SK-N-SH (cell line): ENCODE data around the gene TSHR. TPM values are rescaled to one million over a fixed set of nuclear protein-coding genes. Genes with fewer than 3 reads are reported as not detected.
"Not testable (repeated sequence)": the region's sequence is repeated elsewhere in the genome, so short reads cannot be mapped to it uniquely, and the experiment has no call there.

Source experiments
- CTCF ChIA-PET: fragments of 300-600, 350-600 bp; formaldehyde crosslinking; extraction: SDS; loops from one replicate; lab custom pipeline; 2021; lab: Yijun Ruan, JAX
- POLR2A ChIA-PET: fragments of 350-600 bp; sonication (Branson Sonifier 250); formaldehyde crosslinking; extraction: SDS; loops from one replicate; lab custom pipeline; 2020; ENCODE audit warnings: antibody characterized with exemption, inconsistent platforms; lab: Yijun Ruan, JAX
- DNase-seq: peaks from one replicate; pipeline ENCODE4 v3.0.0; 2012
- H2AFZ ChIP-seq: fragments of 200-600 bp; sonication (generic); 2 replicates; pipeline ENCODE4 v1.8.1; 2016; ENCODE audit warnings: antibody characterized with exemption, mild to moderate bottlenecking, low read depth
- H3F3A ChIP-seq: fragments of 200-600 bp; sonication (generic); replicated peaks from 2 replicates; pipeline ENCODE3; 2016; ENCODE audit warnings: antibody characterized with exemption, mild to moderate bottlenecking; ENCODE audit not compliant: insufficient read depth
- H3K27ac ChIP-seq, 2 experiments: fragments of 200-500 bp in 1 of 2; fragments of 200-600 bp in 1 of 2; sonication (Bioruptor generic) in 1 of 2; sonication (generic), shearing (Covaris generic) in 1 of 2; 2 replicates each; pipeline versions ENCODE4 v1.5.1 to v1.6.1; 2014 to 2016; ENCODE audit warnings: low read depth in 2 of 2, inconsistent platforms in 1 of 2, low read length in 1 of 2, mild to moderate bottlenecking in 1 of 2, mixed read lengths in 1 of 2
- H3K27me3 ChIP-seq: fragments of 200-600 bp; sonication (generic), shearing (Covaris generic); 2 replicates; pipeline ENCODE4 v1.6.1; 2016; ENCODE audit warnings: mixed run types; ENCODE audit not compliant: insufficient read depth
- H3K36me3 ChIP-seq, 2 experiments: fragments of 200-500 bp in 1 of 2; fragments of 200-600 bp in 1 of 2; sonication (Bioruptor generic) in 1 of 2; sonication (generic) in 1 of 2; replicated peaks in 1 of 2; 2 replicates each; pipeline versions ENCODE3 to v1.5.1; 2014 to 2016; ENCODE audit warnings: low read length in 1 of 2, mild to moderate bottlenecking in 1 of 2; ENCODE audit not compliant: insufficient read depth in 2 of 2, control insufficient read depth in 1 of 2
- H3K4me1 ChIP-seq, 2 experiments: fragments of 200-500 bp in 1 of 2; fragments of 200-600 bp in 1 of 2; sonication (Bioruptor generic) in 1 of 2; sonication (generic), shearing (Covaris generic) in 1 of 2; 2 replicates each; pipeline versions ENCODE4 v1.5.1 to v1.6.1; 2014 to 2016; ENCODE audit warnings: low read depth in 1 of 2, low read length in 1 of 2, mixed run types in 1 of 2; ENCODE audit not compliant: insufficient read depth in 2 of 2, control insufficient read depth in 1 of 2
- H3K4me2 ChIP-seq: fragments of 200-600 bp; sonication (generic), shearing (Covaris generic); 2 replicates; pipeline ENCODE4 v1.6.1; 2017; ENCODE audit warnings: mixed run types
- H3K4me3 ChIP-seq, 2 experiments: fragments of 200-500 bp in 1 of 2; fragments of 200-600 bp in 1 of 2; sonication (Bioruptor generic) in 1 of 2; sonication (generic), shearing (Covaris generic) in 1 of 2; 2 replicates each; pipeline versions ENCODE4 v1.5.1 to v1.8.1; 2014 to 2016; ENCODE audit warnings: low read depth in 2 of 2, inconsistent platforms in 1 of 2, low read length in 1 of 2, mild to moderate bottlenecking in 1 of 2, mixed read lengths in 1 of 2, moderate library complexity in 1 of 2
- H3K79me2 ChIP-seq: fragments of 200-600 bp; sonication (generic); 2 replicates; pipeline ENCODE4 v1.8.1; 2017; ENCODE audit warnings: mild to moderate bottlenecking; ENCODE audit not compliant: insufficient read depth
- H3K9ac ChIP-seq: fragments of 200-600 bp; sonication (generic); 2 replicates; pipeline ENCODE4 v1.6.1; 2017; ENCODE audit warnings: mixed run types
- H3K9me2 ChIP-seq: fragments of 200-600 bp; sonication (generic); 2 replicates; pipeline ENCODE4 v1.6.1; 2017; ENCODE audit warnings: mixed run types
- H3K9me3 ChIP-seq: fragments of 200-600 bp; sonication (generic); 2 replicates; pipeline ENCODE4 v1.6.1; 2017; ENCODE audit warnings: mixed run types, mild to moderate bottlenecking, moderate library complexity
- H4K20me1 ChIP-seq: fragments of 200-600 bp; sonication (generic); 2 replicates; pipeline ENCODE4 v1.6.1; 2017; ENCODE audit warnings: mild to moderate bottlenecking, mixed run types; ENCODE audit not compliant: insufficient read depth
- CHD2 ChIP-seq: fragments of 150-350 bp; IDR thresholded peaks from 2 replicates; pipeline ENCODE4 v1.6.1; 2018; ENCODE audit warnings: low read length; ENCODE audit not compliant: partially characterized antibody
- ELF1 ChIP-seq: IDR thresholded peaks from 2 replicates; pipeline ENCODE4 v1.4.0; 2012
- FOSL2 ChIP-seq: IDR thresholded peaks from 2 replicates; pipeline ENCODE4 v1.4.0; 2012; ENCODE audit warnings: low read depth, mild to moderate bottlenecking, moderate library complexity, borderline replicate concordance
- FOXJ3 ChIP-seq: sonication (generic); formaldehyde crosslinking; IDR thresholded peaks from 2 replicates; pipeline ENCODE4 v1.5.1; 2020; ENCODE audit warnings: mild to moderate bottlenecking, missing genetic modification reagents
- GATA2 ChIP-seq: sonication (generic); formaldehyde crosslinking; IDR thresholded peaks from 2 replicates; pipeline ENCODE4 v1.5.0; 2020; ENCODE audit warnings: mild to moderate bottlenecking, missing genetic modification reagents
- JUND ChIP-seq: IDR thresholded peaks from 2 replicates; pipeline ENCODE4 v1.4.0; 2012
- NRF1 ChIP-seq: IDR thresholded peaks from 2 replicates; pipeline ENCODE4 v1.6.1; 2012; ENCODE audit warnings: low read depth, mild to moderate bottlenecking, low read length
- RAD21 ChIP-seq: IDR thresholded peaks from 2 replicates; pipeline ENCODE4 v1.6.1; 2012; ENCODE audit warnings: mild to moderate bottlenecking, low read length
- SMC3 ChIP-seq: IDR thresholded peaks from 2 replicates; pipeline ENCODE4 v1.6.1; 2012; ENCODE audit warnings: low read depth, low read length, improper control_type of control experiment
- TCF12 ChIP-seq: IDR thresholded peaks from 2 replicates; pipeline ENCODE4 v1.4.0; 2012
- TEAD4 ChIP-seq: IDR thresholded peaks from 2 replicates; pipeline ENCODE4 v1.4.0; 2012; ENCODE audit warnings: mild to moderate bottlenecking, borderline replicate concordance; ENCODE audit not compliant: insufficient read depth
- WGBS: methylation state at CpG from one replicate; pipeline ENCODE4 v1.1.6; 2017; ENCODE audit warnings: low lambda C conversion rate; 5-methylcytosine and 5-hydroxymethylcytosine counted together
- polyA plus RNA-seq, 3 experiments: library from polyadenylated mRNA; depleted of rRNA; stranded (reverse); fragments of >200 nt; gene quantifications; 2 replicates each; pipeline ENCODE4 v1.2.3, GENCODE V29; 2012
- TF ChIP-seq, protein P1 (sequence below): IDR thresholded peaks from 2 replicates; pipeline ENCODE4 v1.4.0; 2012; ENCODE audit warnings: low read depth, borderline replicate concordance
- TF ChIP-seq, protein P2 (sequence below): IDR thresholded peaks from 2 replicates; pipeline ENCODE4 v1.6.1; 2012; ENCODE audit warnings: mild to moderate bottlenecking, low read depth, low read length, moderate library complexity

The TSHR gene
- polyA plus RNA-seq, 1 of the 3 experiments (the other 2 are of a cell fraction), result not detected

DNA sequence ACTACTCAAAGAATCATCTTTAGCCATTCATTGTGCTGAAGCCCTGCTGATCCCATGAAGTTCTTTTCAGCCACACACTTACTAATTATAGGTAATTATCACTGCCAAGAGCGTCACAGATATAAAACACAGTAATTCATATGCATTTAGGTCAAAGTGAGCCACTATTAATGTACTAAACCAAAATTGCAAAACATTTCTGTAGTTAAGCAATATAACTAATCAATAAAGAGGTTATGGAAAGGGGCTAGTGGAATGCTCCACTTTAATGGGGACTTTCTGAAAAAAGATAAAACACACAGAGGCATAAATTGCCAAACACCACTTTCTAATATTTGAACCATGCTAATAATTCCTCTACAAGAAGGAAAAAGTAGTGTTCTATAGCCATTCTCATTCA lies 7.1 kb upstream of the TSHR start (continued):
- TF ChIP-seq, protein P1, sequence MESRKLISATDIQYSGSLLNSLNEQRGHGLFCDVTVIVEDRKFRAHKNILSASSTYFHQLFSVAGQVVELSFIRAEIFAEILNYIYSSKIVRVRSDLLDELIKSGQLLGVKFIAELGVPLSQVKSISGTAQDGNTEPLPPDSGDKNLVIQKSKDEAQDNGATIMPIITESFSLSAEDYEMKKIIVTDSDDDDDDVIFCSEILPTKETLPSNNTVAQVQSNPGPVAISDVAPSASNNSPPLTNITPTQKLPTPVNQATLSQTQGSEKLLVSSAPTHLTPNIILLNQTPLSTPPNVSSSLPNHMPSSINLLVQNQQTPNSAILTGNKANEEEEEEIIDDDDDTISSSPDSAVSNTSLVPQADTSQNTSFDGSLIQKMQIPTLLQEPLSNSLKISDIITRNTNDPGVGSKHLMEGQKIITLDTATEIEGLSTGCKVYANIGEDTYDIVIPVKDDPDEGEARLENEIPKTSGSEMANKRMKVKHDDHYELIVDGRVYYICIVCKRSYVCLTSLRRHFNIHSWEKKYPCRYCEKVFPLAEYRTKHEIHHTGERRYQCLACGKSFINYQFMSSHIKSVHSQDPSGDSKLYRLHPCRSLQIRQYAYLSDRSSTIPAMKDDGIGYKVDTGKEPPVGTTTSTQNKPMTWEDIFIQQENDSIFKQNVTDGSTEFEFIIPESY, result no peak
- no peak for TF ChIP-seq GATA2 (CRISPR knock-in tag)
- TF ChIP-seq FOXJ3 (CRISPR knock-in tag), result no peak
- no peak for TF ChIP-seq JUND

DNA sequence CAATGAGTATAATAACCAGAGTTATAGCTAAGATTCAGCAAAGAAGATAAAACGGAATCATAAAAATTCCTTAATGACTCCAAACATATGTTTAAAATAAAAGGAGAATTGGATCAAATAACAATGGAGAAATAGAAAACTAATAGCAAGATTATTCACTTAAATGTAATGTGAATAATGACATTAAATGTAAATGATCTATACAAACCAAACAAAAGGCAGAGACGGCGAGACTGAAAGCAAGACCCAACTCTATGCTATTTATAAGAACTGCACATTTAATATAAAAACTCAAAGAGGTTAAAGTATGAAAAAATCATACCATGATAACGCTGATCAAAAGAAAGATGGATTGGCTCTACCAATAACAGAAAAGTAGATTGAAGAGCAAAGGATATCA lies 3.9 kb upstream of the TSHR start:
- H3K79me2 ChIP-seq, result no peaks in the 10 kb centered on the region
- DNase-seq, result no peak
- no peak overlapping the region for H2AFZ ChIP-seq
- H3K36me3 ChIP-seq, result no peaks in the 10 kb centered on the region
- 64% methylated on average over 4 of the region's 4 CpGs for WGBS
- H3K27ac ChIP-seq, result no peak overlapping the region
- no peaks in the 10 kb centered on the region for H3K9me2 ChIP-seq
- no peak overlapping the region for H3K4me3 ChIP-seq
- TF ChIP-seq RAD21 (no peak), SMC3 (no peak), NRF1 (no peak), ELF1 (no peak), TEAD4 (no peak), GATA2 (CRISPR knock-in tag) (no peak), FOSL2 (no peak), TCF12 (no peak), CHD2 (no peak)
- TF ChIP-seq, protein P1, result no peak
- TF ChIP-seq, protein P2, sequence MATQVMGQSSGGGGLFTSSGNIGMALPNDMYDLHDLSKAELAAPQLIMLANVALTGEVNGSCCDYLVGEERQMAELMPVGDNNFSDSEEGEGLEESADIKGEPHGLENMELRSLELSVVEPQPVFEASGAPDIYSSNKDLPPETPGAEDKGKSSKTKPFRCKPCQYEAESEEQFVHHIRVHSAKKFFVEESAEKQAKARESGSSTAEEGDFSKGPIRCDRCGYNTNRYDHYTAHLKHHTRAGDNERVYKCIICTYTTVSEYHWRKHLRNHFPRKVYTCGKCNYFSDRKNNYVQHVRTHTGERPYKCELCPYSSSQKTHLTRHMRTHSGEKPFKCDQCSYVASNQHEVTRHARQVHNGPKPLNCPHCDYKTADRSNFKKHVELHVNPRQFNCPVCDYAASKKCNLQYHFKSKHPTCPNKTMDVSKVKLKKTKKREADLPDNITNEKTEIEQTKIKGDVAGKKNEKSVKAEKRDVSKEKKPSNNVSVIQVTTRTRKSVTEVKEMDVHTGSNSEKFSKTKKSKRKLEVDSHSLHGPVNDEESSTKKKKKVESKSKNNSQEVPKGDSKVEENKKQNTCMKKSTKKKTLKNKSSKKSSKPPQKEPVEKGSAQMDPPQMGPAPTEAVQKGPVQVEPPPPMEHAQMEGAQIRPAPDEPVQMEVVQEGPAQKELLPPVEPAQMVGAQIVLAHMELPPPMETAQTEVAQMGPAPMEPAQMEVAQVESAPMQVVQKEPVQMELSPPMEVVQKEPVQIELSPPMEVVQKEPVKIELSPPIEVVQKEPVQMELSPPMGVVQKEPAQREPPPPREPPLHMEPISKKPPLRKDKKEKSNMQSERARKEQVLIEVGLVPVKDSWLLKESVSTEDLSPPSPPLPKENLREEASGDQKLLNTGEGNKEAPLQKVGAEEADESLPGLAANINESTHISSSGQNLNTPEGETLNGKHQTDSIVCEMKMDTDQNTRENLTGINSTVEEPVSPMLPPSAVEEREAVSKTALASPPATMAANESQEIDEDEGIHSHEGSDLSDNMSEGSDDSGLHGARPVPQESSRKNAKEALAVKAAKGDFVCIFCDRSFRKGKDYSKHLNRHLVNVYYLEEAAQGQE, result no peak
- H3K9me3 ChIP-seq, result no peaks in the 10 kb centered on the region
- no peak overlapping the region for H3K4me2 ChIP-seq
- ChIA-PET POLR2A (no interaction called here), CTCF (interaction anchor here (1.0 kb wide), 1 partner anchor 35 kb away, joined by 3 read pairs; no protein-coding TSS in a partner anchor)
- no peaks in the 10 kb centered on the region for H3F3A ChIP-seq
- H4K20me1 ChIP-seq, result no peaks in the 10 kb centered on the region
- no peak overlapping the region for H3K9ac ChIP-seq
- H3K27me3 ChIP-seq, result peaks cover 8% of the 10 kb centered on the region; the same call in 1 of the 2 replicates
- H3K4me1 ChIP-seq, result peaks cover 0 to 2% of the 10 kb centered on the region in 2 experiments; a peak in 1 of 4 replicates

DNA sequence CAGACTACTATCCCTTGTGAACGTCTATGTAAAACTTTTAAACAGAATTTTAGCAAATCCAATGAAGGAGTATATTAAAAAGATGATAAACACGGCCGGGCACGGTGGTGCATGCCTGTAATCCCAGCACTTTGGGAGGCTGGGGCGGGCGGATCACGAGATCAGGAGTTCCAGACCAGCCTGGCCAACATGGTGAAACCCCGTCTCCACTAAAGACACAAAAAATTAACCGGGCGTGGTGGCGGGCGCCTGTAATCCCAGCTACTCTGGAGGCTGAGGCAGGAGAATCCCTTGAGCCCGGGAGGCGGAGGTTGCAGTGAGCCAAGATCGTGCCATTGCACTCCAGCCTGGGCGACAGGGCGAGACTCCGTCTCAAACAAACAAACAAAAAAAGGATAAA lies 2.2 kb upstream of the TSHR start:
- DNase-seq, H3K4me2 ChIP-seq, H3K4me3 ChIP-seq, H3K9ac ChIP-seq, H2AFZ ChIP-seq, H3K79me2 ChIP-seq, H3K36me3 ChIP-seq, H3K9me3 ChIP-seq, H3K9me2 ChIP-seq, POLR2A ChIA-PET, H3K27ac ChIP-seq, H4K20me1 ChIP-seq, H3K4me1 ChIP-seq, H3F3A ChIP-seq: not testable (repeated sequence)
- WGBS, result 69% methylated on average over 18 of the region's 18 CpGs
- peaks cover 22% of the 10 kb centered on the region for H3K27me3 ChIP-seq
- CTCF ChIA-PET, result interaction anchor here (1.2 to 1.5 kb wide), 4 partner anchors 25 to 506 kb away, joined by 3 to 6 read pairs (median 4); no protein-coding TSS in a partner anchor
